SU-DHL-6 (cell line): Measurements from ENCODE around the gene ZFP36L2.

Experiments
- EZH2phosphoT487 ChIP-seq: fragments of 200-600 bp; sonication (generic), shearing (Covaris generic); conservative IDR thresholded peaks from 2 replicates; pipeline ENCODE4 v1.6.1; 2018; ENCODE audit warnings: mild to moderate bottlenecking, antibody characterized with exemption, low read length, moderate library complexity, mixed read lengths
- TF ChIP-seq, protein P1 (sequence below): fragments of 200-600 bp; sonication (generic); IDR thresholded peaks from one replicate; pipeline ENCODE4 v1.5.1; 2017; ENCODE audit warnings: antibody characterized with exemption, mild to moderate bottlenecking, low read length, moderate library complexity; ENCODE audit not compliant: insufficient read depth, poor library complexity, severe bottlenecking

DNA sequence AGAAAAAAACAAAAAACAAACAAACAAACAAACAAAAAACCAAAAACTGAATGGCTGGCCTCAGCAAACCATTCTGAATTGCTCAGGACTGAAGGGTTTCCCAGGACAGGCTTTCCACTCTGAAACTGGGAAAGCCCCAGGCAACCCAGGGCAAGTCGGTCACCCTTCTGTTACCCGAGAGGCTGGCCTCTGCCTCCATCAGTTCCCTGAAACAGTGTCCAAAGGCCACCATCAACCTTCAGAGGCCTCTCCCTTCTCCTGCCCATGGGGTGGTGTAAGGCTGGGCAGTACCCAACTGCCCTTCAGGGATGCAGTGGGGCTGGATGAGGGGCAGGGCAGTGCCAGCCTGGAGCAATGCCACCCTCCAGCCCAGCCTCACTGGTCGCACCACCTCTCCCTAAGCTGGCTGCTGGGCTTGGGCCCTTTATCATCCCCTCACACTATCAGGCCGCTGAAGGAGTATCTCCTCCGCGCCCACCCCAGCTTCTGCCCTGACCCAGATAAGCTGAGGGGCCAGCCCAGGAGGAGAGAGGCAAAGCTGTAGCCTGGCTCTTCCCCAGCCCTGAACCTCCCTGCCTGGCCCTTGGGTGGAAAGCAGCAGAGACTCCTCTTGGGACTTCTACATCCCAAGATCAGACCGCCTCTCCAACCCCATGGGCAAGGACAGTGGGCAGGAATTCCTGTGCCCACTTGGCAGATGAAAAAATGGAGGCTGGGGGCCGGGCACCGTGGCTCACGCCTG lies 35.9 kb downstream of the ZFP36L2 start:
- TF ChIP-seq, protein P1, sequence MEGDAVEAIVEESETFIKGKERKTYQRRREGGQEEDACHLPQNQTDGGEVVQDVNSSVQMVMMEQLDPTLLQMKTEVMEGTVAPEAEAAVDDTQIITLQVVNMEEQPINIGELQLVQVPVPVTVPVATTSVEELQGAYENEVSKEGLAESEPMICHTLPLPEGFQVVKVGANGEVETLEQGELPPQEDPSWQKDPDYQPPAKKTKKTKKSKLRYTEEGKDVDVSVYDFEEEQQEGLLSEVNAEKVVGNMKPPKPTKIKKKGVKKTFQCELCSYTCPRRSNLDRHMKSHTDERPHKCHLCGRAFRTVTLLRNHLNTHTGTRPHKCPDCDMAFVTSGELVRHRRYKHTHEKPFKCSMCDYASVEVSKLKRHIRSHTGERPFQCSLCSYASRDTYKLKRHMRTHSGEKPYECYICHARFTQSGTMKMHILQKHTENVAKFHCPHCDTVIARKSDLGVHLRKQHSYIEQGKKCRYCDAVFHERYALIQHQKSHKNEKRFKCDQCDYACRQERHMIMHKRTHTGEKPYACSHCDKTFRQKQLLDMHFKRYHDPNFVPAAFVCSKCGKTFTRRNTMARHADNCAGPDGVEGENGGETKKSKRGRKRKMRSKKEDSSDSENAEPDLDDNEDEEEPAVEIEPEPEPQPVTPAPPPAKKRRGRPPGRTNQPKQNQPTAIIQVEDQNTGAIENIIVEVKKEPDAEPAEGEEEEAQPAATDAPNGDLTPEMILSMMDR = no peak
- TF ChIP-seq EZH2phosphoT487 = no peak
